Thymus (tissue), 11 donors: ENCODE measurements around the gene ARL5A. TPM values are rescaled to one million over a fixed set of nuclear protein-coding genes. Genes with fewer than 3 reads are reported as not detected.

ENCODE experiments used
- DNase-seq, 9 donors: peaks; one replicate each; pipeline ENCODE4 v3.0.0-alpha.2; 2013; ENCODE audit warnings: low spot score in 9 of 9, low read depth in 6 of 9, missing footprints in 1 of 9
- H3K27ac ChIP-seq, 2 donors: one replicate each; pipeline ENCODE4 v1.5.1; 2013; ENCODE audit warnings: control low read depth in 1 of 2, low read depth in 1 of 2, low read length in 1 of 2, mild to moderate bottlenecking in 1 of 2, moderate library complexity in 1 of 2
- H3K27me3 ChIP-seq, 2 donors: one replicate each; pipeline ENCODE4 v1.5.1; 2013; ENCODE audit warnings: low read length in 1 of 2; ENCODE audit not compliant: control insufficient read depth in 2 of 2, insufficient read depth in 1 of 2
- H3K36me3 ChIP-seq, 2 donors: one replicate each; pipeline ENCODE4 v1.5.1; 2013; ENCODE audit warnings: low read length in 1 of 2, mild to moderate bottlenecking in 1 of 2, moderate library complexity in 1 of 2; ENCODE audit not compliant: control insufficient read depth in 2 of 2, insufficient read depth in 2 of 2
- H3K4me1 ChIP-seq, 2 donors: one replicate each; pipeline ENCODE4 v1.5.1; 2013; ENCODE audit warnings: low read length in 2 of 2; ENCODE audit not compliant: control insufficient read depth in 2 of 2, insufficient read depth in 2 of 2
- H3K4me3 ChIP-seq, 2 donors: one replicate each; pipeline ENCODE4 v1.5.1; 2013; ENCODE audit warnings: low read length in 2 of 2, control low read depth in 1 of 2, mild to moderate bottlenecking in 1 of 2
- H3K9me3 ChIP-seq, 2 donors: one replicate each; pipeline ENCODE4 v1.5.1; 2013; ENCODE audit warnings: low read length in 1 of 2, mild to moderate bottlenecking in 1 of 2; ENCODE audit not compliant: control insufficient read depth in 2 of 2, insufficient read depth in 1 of 2
- WGBS: extraction: QIAGEN DNeasy Blood & Tissue Kit; methylation state at CpG from one replicate; pipeline ENCODE4 v1.1.7; 2013; 5-methylcytosine and 5-hydroxymethylcytosine counted together
- polyA plus RNA-seq: library from polyadenylated mRNA; stranded (reverse); fragments of 200-250 nt; gene quantifications from one replicate; pipeline ENCODE4 v1.2.3, GENCODE V29; 2013
- total RNA-seq: library from RNA; stranded (reverse); fragments of 120-200 nt; gene quantifications from one replicate; pipeline ENCODE4 v1.2.4, GENCODE V29; 2013
- donor health status: healthy.

Gene ARL5A
- total and polyA plus RNA-seq, 2 donors, result 15.0 to 44.1 TPM

GRCh38 chr2:151844211-151844896 lies 16.1 kb upstream of the ARL5A start:
- peaks cover 0 to 9% of the 10 kb centered on the region in 2 donors for H3K4me1 ChIP-seq
- H3K4me3 ChIP-seq, result no peak overlapping the region
- no peaks in the 10 kb centered on the region for H3K9me3 ChIP-seq
- no peaks in the 10 kb centered on the region for H3K27me3 ChIP-seq
- no peaks in the 10 kb centered on the region for H3K36me3 ChIP-seq
- 85% methylated on average over 6 of the region's 6 CpGs for WGBS
- no peak for DNase-seq
- no peak overlapping the region for H3K27ac ChIP-seq

DNA sequence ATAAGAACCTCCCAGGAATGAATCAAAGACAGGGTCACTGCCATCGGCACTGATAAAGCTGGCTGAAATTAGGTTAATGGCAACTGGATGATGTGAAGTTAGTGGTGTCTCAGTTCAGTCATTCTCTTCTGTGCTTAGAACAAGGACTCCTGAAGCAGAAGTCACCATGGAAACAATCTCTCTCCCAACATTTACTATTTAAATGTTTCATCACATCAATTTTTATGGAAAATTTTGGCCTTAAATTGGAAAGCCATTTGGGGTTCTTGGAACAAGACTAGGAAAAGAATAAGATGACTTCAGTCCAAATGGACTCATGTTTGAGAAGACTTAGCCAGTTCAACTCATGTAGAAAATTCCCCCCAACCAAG lies 15.5 kb upstream of the ARL5A start:
- H3K27me3 ChIP-seq, result no peaks in the 10 kb centered on the region
- peaks cover 0 to 9% of the 10 kb centered on the region in 2 donors for H3K4me1 ChIP-seq
- H3K9me3 ChIP-seq, result no peaks in the 10 kb centered on the region
- no peaks in the 10 kb centered on the region for H3K36me3 ChIP-seq
- H3K27ac ChIP-seq, result no peak overlapping the region
- 98% methylated on average over 1 of the region's 1 CpG for WGBS
- DNase-seq, result no peak
- no peak overlapping the region for H3K4me3 ChIP-seq

GRCh38 chr2:151842830-151843690 lies 14.8 kb upstream of the ARL5A start:
- DNase-seq, result peak in 2 of 9 donors; percentile 12 to 20
- H3K4me1 ChIP-seq, result peaks cover 0 to 9% of the 10 kb centered on the region in 2 donors
- no peaks in the 10 kb centered on the region for H3K36me3 ChIP-seq
- H3K4me3 ChIP-seq, result no peak overlapping the region
- H3K27ac ChIP-seq, result no peak overlapping the region
- H3K9me3 ChIP-seq, result no peaks in the 10 kb centered on the region
- H3K27me3 ChIP-seq, result no peaks in the 10 kb centered on the region
- WGBS, result 66% methylated on average over 8 of the region's 8 CpGs

DNA sequence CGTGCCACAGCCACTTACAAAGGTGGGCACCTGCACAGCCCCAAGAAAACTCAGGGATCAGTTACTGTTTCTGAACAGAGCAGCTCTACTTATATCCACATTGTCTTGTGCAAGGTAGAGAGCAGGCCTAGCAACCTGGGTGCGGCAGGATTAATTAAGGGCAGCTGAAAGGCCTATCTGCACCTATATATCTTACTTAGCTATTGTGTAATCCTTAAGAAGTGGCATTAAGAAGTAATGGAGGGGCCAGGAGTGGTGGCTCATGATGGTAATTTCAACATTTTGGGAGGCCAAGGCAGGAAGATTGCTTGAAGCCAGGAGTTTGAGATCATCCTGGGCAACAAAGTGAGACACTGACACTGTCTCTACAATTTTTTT lies 12.8 kb upstream of the ARL5A start:
- no peak overlapping the region for H3K4me3 ChIP-seq
- no peaks in the 10 kb centered on the region for H3K36me3 ChIP-seq
- no peak for DNase-seq
- WGBS, result 95% methylated on average over 2 of the region's 2 CpGs
- peaks cover 0 to 9% of the 10 kb centered on the region in 2 donors for H3K4me1 ChIP-seq
- H3K9me3 ChIP-seq, result no peaks in the 10 kb centered on the region
- no peaks in the 10 kb centered on the region for H3K27me3 ChIP-seq
- no peak overlapping the region for H3K27ac ChIP-seq

DNA sequence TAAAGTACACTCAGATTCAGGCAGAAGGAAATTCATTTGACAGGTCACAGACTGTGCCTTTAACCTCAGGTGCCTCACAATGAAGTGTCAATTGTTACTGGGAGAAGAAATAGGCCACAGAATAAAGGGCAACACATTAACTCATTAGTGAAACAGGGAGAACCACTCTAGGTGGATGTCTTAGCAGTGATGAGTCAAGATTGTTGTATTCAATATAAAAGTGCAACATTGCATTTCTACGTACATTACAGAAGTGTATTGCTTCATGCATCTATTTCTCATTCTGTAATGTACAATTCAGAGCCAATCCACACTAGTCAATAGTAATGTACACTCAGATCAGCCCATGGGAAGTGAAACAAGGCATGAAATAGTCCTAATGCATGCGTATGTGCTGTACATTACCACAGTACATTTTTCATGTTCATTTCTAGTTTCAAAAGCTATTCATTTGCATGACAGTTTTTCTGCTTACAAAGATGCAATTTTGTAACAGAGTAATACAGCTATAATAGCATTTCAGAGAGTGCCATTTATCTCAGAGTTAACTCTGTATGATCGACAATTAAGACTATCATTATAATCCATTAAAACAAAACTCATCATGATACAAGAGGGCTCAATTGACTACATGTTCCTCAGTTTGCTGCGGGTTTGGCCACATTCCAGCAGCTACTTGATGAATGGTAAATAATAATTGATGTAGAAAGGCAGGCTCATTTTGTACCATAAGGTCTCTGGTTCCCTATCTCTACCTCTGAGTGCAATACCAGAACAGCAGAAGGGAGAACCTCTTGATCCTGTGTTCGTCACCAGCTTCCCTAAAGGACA lies 12.2 kb upstream of the ARL5A start:
- 94% methylated on average over 5 of the region's 5 CpGs for WGBS
- Histone ChIP-seq H3K4me3 (no peak overlapping the region), H3K9me3 (no peaks in the 10 kb centered on the region), H3K27ac (no peak overlapping the region), H3K27me3 (no peaks in the 10 kb centered on the region), H3K36me3 (no peaks in the 10 kb centered on the region), H3K4me1 (peaks cover 0 to 9% of the 10 kb centered on the region in 2 donors)
- no peak for DNase-seq

DNA sequence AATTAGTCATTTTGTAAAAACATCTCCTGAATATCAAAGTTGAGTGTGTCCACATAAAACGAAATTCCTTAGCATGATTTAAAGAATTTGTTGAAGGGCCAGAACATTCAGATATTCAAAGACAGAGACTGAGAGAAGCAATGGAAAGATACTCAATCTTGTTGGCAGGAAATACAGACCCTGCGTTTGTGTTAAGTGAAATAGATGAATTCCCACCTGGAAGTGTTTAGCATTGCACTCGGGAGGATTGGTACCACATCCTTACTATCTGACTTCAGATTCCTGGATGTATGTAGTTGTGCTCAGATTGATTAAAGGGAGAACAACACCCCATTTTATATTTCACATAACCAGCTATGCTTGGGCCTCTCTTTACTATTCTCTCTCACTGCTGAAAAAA lies 9.7 kb upstream of the ARL5A start:
- 96% methylated on average over 3 of the region's 3 CpGs for WGBS
- no peak for DNase-seq
- Histone ChIP-seq H3K27me3 (no peaks in the 10 kb centered on the region), H3K4me1 (peaks cover 0 to 2% of the 10 kb centered on the region in 2 donors), H3K36me3 (no peaks in the 10 kb centered on the region), H3K9me3 (no peaks in the 10 kb centered on the region), H3K27ac (no peak overlapping the region), H3K4me3 (no peak overlapping the region)

GRCh38 chr2:151833984-151834383 lies 5.8 kb upstream of the ARL5A start:
- H3K4me3 ChIP-seq, result no peak overlapping the region
- H3K9me3 ChIP-seq, result no peaks in the 10 kb centered on the region
- H3K27ac ChIP-seq, result no peak overlapping the region
- WGBS, result 86% methylated on average over 3 of the region's 3 CpGs
- H3K4me1 ChIP-seq, result peaks cover under 1% of the 10 kb centered on the region in 2 donors
- no peaks in the 10 kb centered on the region for H3K36me3 ChIP-seq
- H3K27me3 ChIP-seq, result no peaks in the 10 kb centered on the region
- DNase-seq, result no peak

- no peaks in the 10 kb centered on the region for H3K9me3 ChIP-seq
- H3K4me1 ChIP-seq, result peaks cover 10% of the 10 kb centered on the region in 2 donors
- 94% methylated on average over 2 of the region's 2 CpGs for WGBS
- DNase-seq, result no peak
- H3K27me3 ChIP-seq, result no peaks in the 10 kb centered on the region
- H3K27ac ChIP-seq, result no peak overlapping the region
- no peaks in the 10 kb centered on the region for H3K36me3 ChIP-seq
- H3K4me3 ChIP-seq, result no peak overlapping the region
These were observed 2.7 kb upstream of the ARL5A start for GRCh38 chr2:151830961-151831360.
